Measurements from ENCODE around the gene INHA. TPM values are rescaled to one million over a fixed set of nuclear protein-coding genes. Genes with fewer than 3 reads are reported as not detected.

The INHA gene
- total RNA-seq, 1 donor from 2014 or later = under 0.01 TPM

DNA sequence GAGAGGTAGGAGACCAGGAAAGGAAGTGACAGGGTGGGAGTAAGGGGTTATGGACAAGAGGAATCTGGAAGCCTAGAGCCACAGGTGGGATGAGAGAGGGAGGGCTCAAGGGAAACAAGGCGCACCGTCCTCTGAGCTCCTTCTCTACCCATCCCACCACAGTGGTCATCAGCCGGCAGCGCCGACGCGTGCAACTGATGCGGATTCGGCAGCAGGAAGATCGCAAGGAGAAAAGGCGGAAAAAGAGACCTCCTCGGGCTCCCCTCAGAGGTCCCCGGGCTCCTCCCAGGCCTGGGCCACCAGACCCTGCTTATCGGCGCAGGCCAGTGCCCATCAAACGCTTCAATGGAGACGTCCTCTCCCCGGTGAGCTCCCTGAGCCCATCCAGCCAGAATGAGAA lies 23.1 kb upstream of the INHA start:
- DNase-seq (ENCODE audit: low read depth) (no peak), FAIRE-seq (no peak)
- TF ChIP-seq, protein P1, sequence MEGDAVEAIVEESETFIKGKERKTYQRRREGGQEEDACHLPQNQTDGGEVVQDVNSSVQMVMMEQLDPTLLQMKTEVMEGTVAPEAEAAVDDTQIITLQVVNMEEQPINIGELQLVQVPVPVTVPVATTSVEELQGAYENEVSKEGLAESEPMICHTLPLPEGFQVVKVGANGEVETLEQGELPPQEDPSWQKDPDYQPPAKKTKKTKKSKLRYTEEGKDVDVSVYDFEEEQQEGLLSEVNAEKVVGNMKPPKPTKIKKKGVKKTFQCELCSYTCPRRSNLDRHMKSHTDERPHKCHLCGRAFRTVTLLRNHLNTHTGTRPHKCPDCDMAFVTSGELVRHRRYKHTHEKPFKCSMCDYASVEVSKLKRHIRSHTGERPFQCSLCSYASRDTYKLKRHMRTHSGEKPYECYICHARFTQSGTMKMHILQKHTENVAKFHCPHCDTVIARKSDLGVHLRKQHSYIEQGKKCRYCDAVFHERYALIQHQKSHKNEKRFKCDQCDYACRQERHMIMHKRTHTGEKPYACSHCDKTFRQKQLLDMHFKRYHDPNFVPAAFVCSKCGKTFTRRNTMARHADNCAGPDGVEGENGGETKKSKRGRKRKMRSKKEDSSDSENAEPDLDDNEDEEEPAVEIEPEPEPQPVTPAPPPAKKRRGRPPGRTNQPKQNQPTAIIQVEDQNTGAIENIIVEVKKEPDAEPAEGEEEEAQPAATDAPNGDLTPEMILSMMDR (IDR thresholded peaks at IDR 0.05; ENCODE audit: insufficient read depth, low read length, severe bottlenecking) = no peak
- peaks cover 3% of the 10 kb centered on the region for H3K27me3 ChIP-seq (ENCODE audit: control insufficient read depth, insufficient read depth, low read length)
- no peaks in the 10 kb centered on the region for H3K36me3 ChIP-seq (ENCODE audit: control insufficient read depth, insufficient read depth, low read length)
- no peak overlapping the region for H3K4me3 ChIP-seq (ENCODE audit: low read depth, low read length)

DNA sequence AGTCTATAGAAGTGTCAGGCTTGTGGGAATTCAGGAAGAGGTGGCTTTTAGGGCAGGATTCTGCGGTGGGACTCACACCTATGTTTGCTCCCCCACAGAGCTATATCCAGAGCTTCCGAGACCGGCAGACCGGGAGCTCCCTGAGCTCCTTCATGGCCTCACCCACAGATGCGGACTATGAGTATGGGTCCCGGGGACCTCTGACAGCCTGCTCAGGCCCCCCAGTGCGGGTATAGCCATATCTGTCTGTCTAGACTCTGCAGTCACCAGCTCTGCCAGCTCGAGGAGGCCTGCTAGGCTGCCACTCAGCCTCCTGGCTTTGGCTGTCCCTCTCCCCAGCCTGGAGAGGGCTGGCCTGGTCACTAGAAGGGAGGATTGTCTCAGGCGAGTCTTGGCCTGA lies 22.5 kb upstream of the INHA start:
- TF ChIP-seq, protein P1 (IDR thresholded peaks at IDR 0.05; ENCODE audit: insufficient read depth, low read length, severe bottlenecking) = no peak
- Histone ChIP-seq H3K36me3 (ENCODE audit: control insufficient read depth, insufficient read depth, low read length) (no peaks in the 10 kb centered on the region), H3K27me3 (ENCODE audit: control insufficient read depth, insufficient read depth, low read length) (peaks cover 3% of the 10 kb centered on the region), H3K4me3 (ENCODE audit: low read depth, low read length) (no peak overlapping the region)
- FAIRE-seq (no peak), DNase-seq (ENCODE audit: low read depth) (no peak)

DNA sequence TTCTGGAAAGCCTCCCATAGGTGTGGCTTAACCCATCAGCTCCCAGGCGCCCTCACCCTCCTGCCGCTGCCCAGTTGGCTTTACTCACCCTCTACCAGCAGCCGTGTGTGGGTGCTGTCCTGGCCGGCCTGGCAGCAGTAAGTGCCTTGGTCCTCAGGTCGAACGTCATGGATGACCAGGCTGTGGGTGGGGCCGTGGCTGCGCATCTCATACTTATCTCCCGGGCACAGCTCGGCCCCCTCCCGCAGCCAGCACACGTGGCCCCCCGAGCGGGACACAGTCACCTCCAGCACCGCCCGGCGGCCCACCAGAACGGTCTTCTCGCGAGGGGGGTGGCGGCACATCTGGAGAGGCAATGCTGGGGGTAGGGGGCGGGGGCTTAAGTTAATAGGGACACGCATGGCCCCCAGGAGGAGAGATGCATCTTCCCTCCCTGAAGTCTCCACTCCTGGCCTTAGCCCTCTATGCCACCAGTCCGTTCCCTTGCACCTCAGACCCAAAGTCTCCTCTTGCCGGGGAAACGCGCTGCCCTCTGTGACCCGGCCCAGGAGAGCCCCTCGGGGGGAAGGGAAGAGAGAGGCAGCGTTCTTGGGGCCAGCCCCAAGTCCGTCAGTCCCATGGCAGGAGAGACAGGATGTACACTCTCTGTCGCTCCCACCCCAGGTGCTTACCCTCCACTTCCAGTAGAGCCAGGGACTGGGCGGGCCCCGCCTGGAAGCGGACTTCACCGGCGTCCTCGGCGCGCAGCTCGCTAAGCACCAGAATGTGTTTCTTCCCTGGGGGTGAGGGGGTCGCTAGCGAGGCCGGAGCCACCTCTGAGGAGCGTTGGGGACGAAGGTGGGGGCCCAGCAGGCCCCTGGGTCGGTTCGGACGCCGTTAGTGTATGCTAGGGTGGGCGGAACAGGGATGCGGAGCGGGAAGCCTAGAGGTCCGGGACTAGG lies 20.4 kb upstream of the INHA start:
- H3K4me3 ChIP-seq (ENCODE audit: low read depth, low read length) = peak overlapping the region; percentile 62
- peak; percentile 22 for DNase-seq (ENCODE audit: low read depth)
- no peak for FAIRE-seq

DNA sequence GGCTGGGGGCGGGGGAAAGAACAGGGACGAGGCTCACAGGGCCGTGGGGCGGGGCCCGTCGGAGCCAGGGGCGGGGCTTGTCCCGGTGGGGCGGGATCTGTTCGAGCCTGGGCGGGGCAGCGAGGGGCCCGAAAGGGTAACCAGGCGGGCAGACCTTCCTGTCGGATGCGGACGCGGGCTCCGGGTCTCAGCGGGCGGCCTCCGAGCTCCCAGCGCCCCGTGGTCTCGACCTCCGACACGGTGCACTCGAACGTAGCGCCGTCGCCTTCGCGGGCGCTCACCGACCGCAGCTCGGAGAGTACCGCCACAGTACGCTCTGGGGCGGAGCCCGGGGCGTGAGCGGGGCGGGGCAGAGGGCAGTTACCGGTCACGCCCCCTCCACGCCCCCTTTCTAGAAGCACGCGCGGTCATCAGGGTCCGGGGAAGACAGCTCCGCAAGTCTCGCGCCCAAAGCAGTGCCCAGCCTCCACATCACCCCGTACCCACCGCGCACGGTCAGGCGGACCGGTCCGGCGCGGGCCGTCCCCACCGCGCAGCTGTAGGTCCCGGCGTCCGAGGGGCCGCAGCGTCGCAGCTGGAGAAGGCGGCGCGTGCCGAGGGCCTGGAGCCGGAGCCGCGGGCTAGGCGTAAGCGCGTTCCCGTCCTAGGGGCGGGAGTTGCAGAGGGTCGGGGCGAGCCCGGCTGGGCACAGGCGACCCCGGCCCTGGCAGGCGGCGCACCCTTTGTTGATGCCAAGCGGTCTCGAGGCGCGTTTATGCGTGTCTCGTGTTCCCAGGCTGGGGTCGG lies 19.5 kb upstream of the INHA start:
- TF ChIP-seq, protein P1 (IDR thresholded peaks at IDR 0.05; ENCODE audit: insufficient read depth, low read length, severe bottlenecking) = no peak
- Histone ChIP-seq H3K4me3 (ENCODE audit: low read depth, low read length) (peak overlapping the region; percentile 62), H3K27me3 (ENCODE audit: control insufficient read depth, insufficient read depth, low read length) (peaks cover 3% of the 10 kb centered on the region), H3K36me3 (ENCODE audit: control insufficient read depth, insufficient read depth, low read length) (no peaks in the 10 kb centered on the region)
- FAIRE-seq (no peak), DNase-seq (ENCODE audit: low read depth) (peak; percentile 58)

More for the DNA sequence above, 20.4 kb upstream of the INHA start:
- TF ChIP-seq, protein P1 (IDR thresholded peaks at IDR 0.05; ENCODE audit: insufficient read depth, low read length, severe bottlenecking) = no peak
- Histone ChIP-seq H3K36me3 (ENCODE audit: control insufficient read depth, insufficient read depth, low read length) (no peaks in the 10 kb centered on the region), H3K27me3 (ENCODE audit: control insufficient read depth, insufficient read depth, low read length) (peaks cover 3% of the 10 kb centered on the region)

DNA sequence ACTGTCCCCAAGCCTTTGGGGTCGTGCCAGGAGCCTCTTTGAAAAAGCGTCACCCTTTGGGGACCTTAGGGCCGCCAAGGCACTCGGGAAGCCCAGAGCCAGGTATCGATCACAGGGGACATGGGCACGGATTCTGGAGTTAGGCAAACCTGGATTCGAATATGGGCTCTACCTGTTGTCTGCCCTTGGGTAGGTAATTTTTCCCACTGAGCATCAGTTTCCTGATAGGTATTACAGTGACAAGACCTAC lies 19.0 kb upstream of the INHA start:
- Histone ChIP-seq H3K4me3 (ENCODE audit: low read depth, low read length) (peak overlapping the region; percentile 62), H3K27me3 (ENCODE audit: control insufficient read depth, insufficient read depth, low read length) (peaks cover 3% of the 10 kb centered on the region), H3K36me3 (ENCODE audit: control insufficient read depth, insufficient read depth, low read length) (no peaks in the 10 kb centered on the region)
- TF ChIP-seq, protein P1 (IDR thresholded peaks at IDR 0.05; ENCODE audit: insufficient read depth, low read length, severe bottlenecking) = no peak
- DNase-seq (ENCODE audit: low read depth) = no peak
- FAIRE-seq = no peak
